ENCODE results near the gene BICD2. TPM values are rescaled to one million over a fixed set of nuclear protein-coding genes. Genes with fewer than 3 reads are reported as not detected.

Gene BICD2
- total and polyA plus RNA-seq, 2 experiments from 2014 or later, result 25.6 to 45.0 TPM

DNA sequence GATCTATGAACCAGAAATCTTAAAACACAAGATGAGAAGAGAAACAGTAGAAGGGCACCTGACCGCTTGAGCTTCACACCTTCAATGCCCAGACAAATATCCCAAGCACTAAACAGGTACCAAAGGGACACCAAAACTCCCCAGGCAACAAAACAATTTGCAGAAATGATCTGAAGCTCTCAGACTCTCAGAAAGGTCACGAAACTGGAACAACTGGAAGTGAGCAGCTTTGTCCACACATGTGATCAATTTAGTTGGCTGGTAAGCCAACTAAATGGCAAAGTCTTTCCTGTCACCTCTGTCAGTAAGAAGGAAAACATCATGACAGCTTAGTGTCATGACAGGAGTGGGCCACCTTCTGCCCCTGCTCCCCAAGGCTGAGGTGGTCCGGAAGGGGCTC, 98.8 kb downstream of the BICD2 start:
- TF ChIP-seq EZH2phosphoT487 (IDR thresholded peaks at IDR 0.05; ENCODE audit: insufficient read depth, low read depth) (no peak), EZH2 (IDR thresholded peaks at IDR 0.05; ENCODE audit: insufficient read depth, poor library complexity, severe bottlenecking) (no peak)
- Histone ChIP-seq H3K79me2 (ENCODE audit: insufficient read depth) (peaks cover 95% of the 10 kb centered on the region), H4K20me1 (ENCODE audit: insufficient read depth) (no peaks in the 10 kb centered on the region), H3K9me2 (ENCODE audit: insufficient read depth) (no peaks in the 10 kb centered on the region), H3K36me3 (ENCODE audit: low read depth) (0 out of 2 replicates have a peak, but pooled peaks cover 4% of the 10 kb centered on the region), H3K27me3 (replicated peaks; ENCODE audit: insufficient read depth) (no peaks in the 10 kb centered on the region), H3K9ac (peak overlapping the region; percentile 20), H3K9me3 (ENCODE audit: low read depth) (no peaks in the 10 kb centered on the region), H3K27ac (peak overlapping the region; percentile 56; the same call in 1 of the 2 replicates), H3F3A (ENCODE audit: insufficient read depth) (peaks cover 29% of the 10 kb centered on the region; the same call in 1 of the 2 replicates), H3K4me1 (ENCODE audit: insufficient read depth) (peaks cover 36% of the 10 kb centered on the region), H2AFZ (no peak overlapping the region), H3K4me3 (no peak overlapping the region), H3K4me2 (ENCODE audit: unreplicated experiment) (peak overlapping the region; percentile 13)
- in situ Hi-C loops (cut with MboI), result no loop called here
- DNase-seq, result no peak
- WGBS, 2 experiments (ENCODE audit: low coverage in 1 of 2, low lambda C conversion rate in 2 of 2, missing lambda C conversion rate in 2 of 2), result 48 to 49% methylated on average over 3 of the region's 3 CpGs

DNA sequence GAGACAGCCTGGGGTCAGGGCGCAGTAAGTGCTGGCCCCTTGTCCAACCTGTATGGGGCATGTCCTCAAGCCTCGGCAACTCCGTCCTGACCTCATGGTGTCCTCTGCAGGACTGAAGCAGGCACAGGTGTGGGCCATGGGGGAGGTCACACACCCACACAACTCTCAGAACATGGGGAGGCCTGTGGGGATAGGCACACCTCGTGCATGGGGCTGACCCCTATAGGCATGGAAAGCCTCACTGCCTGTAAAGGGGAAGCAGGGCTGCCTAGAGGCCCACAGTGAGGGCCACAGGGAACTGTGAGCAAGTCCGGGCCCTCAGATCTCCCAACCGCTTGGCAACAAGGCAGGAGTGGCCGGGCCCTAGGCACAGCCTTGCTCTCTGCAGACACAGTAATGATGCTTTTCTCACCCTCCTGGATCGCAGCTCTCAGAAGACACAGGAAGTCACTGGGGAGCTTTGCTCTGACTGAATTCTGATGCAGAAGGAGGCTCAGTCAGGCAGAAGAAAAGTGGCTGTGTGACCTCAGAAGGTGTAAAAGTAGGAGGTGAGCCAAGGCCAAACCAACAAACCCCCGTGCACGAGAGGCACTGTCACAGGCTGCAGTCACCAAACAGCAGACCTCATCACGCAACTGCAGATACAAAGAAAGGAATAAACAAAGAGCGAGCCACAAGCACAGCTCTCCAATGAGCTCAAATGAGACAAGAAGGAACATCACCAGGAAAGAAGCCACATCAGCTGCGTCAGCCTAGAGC, 100.1 kb downstream of the BICD2 start:
- DNase-seq, result peak; percentile 54
- H3K4me2 ChIP-seq (ENCODE audit: unreplicated experiment), result peak overlapping the region; percentile 13
- H2AFZ ChIP-seq, result no peak overlapping the region
- no peaks in the 10 kb centered on the region for H4K20me1 ChIP-seq (ENCODE audit: insufficient read depth)
- in situ Hi-C loops (cut with MboI), result no loop called here
- peak overlapping the region; percentile 20 for H3K9ac ChIP-seq
- H3K27ac ChIP-seq, result peak overlapping the region; percentile 56
- 0 out of 2 replicates have a peak, but pooled peaks cover 4% of the 10 kb centered on the region for H3K36me3 ChIP-seq (ENCODE audit: low read depth)
- TF ChIP-seq EZH2phosphoT487 (IDR thresholded peaks at IDR 0.05; ENCODE audit: insufficient read depth, low read depth) (no peak), EZH2 (IDR thresholded peaks at IDR 0.05; ENCODE audit: insufficient read depth, poor library complexity, severe bottlenecking) (no peak)
- peaks cover 100% of the 10 kb centered on the region for H3K79me2 ChIP-seq (ENCODE audit: insufficient read depth)
- 59 to 60% methylated on average over 13 of the region's 13 CpGs for WGBS, 2 experiments (ENCODE audit: low coverage in 1 of 2, low lambda C conversion rate in 2 of 2, missing lambda C conversion rate in 2 of 2)
- H3K4me1 ChIP-seq (ENCODE audit: insufficient read depth), result peaks cover 36% of the 10 kb centered on the region
- no peaks in the 10 kb centered on the region for H3K27me3 ChIP-seq (replicated peaks; ENCODE audit: insufficient read depth)
- H3K9me3 ChIP-seq (ENCODE audit: low read depth), result no peaks in the 10 kb centered on the region
- peaks cover 27% of the 10 kb centered on the region; the same call in 1 of the 2 replicates for H3F3A ChIP-seq (ENCODE audit: insufficient read depth)
- H3K9me2 ChIP-seq (ENCODE audit: insufficient read depth), result no peaks in the 10 kb centered on the region
- H3K4me3 ChIP-seq, result no peak overlapping the region

DNA sequence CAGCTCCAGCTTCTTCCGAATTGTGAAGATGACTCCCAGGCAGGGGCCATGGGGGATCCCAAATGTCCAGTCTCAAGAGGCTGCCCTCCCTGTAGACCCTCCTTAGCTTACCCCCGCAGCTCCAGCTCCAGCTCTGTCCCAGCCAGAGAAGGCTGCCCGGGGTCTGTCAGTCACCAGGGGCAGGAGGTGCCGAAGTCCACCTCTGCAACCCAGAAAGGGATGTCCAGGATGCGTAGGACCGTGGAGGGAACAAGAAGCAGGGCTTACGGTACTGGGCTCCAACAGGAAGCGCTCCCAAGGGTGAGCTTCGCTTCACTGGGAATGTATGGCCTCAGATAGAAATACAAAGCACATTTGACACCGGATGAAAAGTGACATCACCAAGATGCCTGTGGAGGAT, 100.7 kb downstream of the BICD2 start:
- peaks cover 21% of the 10 kb centered on the region; the same call in 1 of the 2 replicates for H3F3A ChIP-seq (ENCODE audit: insufficient read depth)
- in situ Hi-C loops (cut with MboI), result no loop called here

DNA sequence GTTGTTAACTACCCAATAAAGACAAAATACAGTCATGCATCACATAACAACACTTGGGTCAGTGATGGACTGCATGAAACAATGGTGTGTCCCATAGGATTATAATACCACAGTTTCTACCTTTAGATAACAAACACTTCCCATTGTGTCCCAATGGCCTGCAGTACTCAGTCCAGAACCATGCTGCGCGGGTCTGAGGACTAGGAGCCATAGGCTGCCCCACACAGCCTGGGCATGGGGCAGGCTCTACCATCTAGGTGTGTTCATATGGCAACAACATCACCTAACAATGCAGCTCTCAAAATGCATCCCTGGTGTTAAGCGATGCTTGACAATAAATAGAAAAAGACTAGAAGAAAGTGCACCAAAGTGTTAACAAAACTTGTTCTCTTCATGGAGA, 101.5 kb downstream of the BICD2 start:
- H2AFZ ChIP-seq, result no peak overlapping the region
- H3F3A ChIP-seq (ENCODE audit: insufficient read depth), result peaks cover 15% of the 10 kb centered on the region; the same call in 1 of the 2 replicates
- no peak for DNase-seq

More for the DNA sequence above, 100.7 kb downstream of the BICD2 start:
- peaks cover 36% of the 10 kb centered on the region for H3K4me1 ChIP-seq (ENCODE audit: insufficient read depth)
- no peak overlapping the region for H3K4me3 ChIP-seq
- H3K9me2 ChIP-seq (ENCODE audit: insufficient read depth), result no peaks in the 10 kb centered on the region
- no peak overlapping the region for H2AFZ ChIP-seq
- TF ChIP-seq EZH2phosphoT487 (IDR thresholded peaks at IDR 0.05; ENCODE audit: insufficient read depth, low read depth), result no peak
- no peak for TF ChIP-seq EZH2 (IDR thresholded peaks at IDR 0.05; ENCODE audit: insufficient read depth, poor library complexity, severe bottlenecking)
- no peak overlapping the region; the same call in 1 of the 2 replicates for H3K9ac ChIP-seq
- H3K79me2 ChIP-seq (ENCODE audit: insufficient read depth), result peaks cover 100% of the 10 kb centered on the region
- peak overlapping the region; percentile 56 for H3K27ac ChIP-seq
- no peaks in the 10 kb centered on the region for H3K27me3 ChIP-seq (replicated peaks; ENCODE audit: insufficient read depth)
- no peaks in the 10 kb centered on the region for H3K9me3 ChIP-seq (ENCODE audit: low read depth)
- no peaks in the 10 kb centered on the region for H4K20me1 ChIP-seq (ENCODE audit: insufficient read depth)
- 0 out of 2 replicates have a peak, but pooled peaks cover 4% of the 10 kb centered on the region for H3K36me3 ChIP-seq (ENCODE audit: low read depth)
- H3K4me2 ChIP-seq (ENCODE audit: unreplicated experiment), result peak overlapping the region; percentile 13
- WGBS, 2 experiments (ENCODE audit: low coverage in 1 of 2, low lambda C conversion rate in 2 of 2, missing lambda C conversion rate in 2 of 2), result 90 to 91% methylated on average over 10 of the region's 10 CpGs
- DNase-seq, result no peak

More for the DNA sequence above, 101.5 kb downstream of the BICD2 start:
- H3K27me3 ChIP-seq (replicated peaks; ENCODE audit: insufficient read depth), result no peaks in the 10 kb centered on the region
- H3K4me2 ChIP-seq (ENCODE audit: unreplicated experiment), result no peak overlapping the region
- in situ Hi-C loops (cut with MboI), result no loop called here
- no peak overlapping the region for H3K9ac ChIP-seq
- H3K27ac ChIP-seq, result no peak overlapping the region
- no peaks in the 10 kb centered on the region for H3K9me3 ChIP-seq (ENCODE audit: low read depth)
- H3K4me3 ChIP-seq, result no peak overlapping the region
- peaks cover 100% of the 10 kb centered on the region for H3K79me2 ChIP-seq (ENCODE audit: insufficient read depth)
- H3K36me3 ChIP-seq (ENCODE audit: low read depth), result peaks cover 4% of the 10 kb centered on the region; the same call in 1 of the 2 replicates
- H4K20me1 ChIP-seq (ENCODE audit: insufficient read depth), result no peaks in the 10 kb centered on the region
- 97 to 99% methylated on average over 3 of the region's 3 CpGs for WGBS, 2 experiments (ENCODE audit: low coverage in 1 of 2, low lambda C conversion rate in 2 of 2, missing lambda C conversion rate in 2 of 2)
- peaks cover 29% of the 10 kb centered on the region for H3K4me1 ChIP-seq (ENCODE audit: insufficient read depth)
- TF ChIP-seq EZH2phosphoT487 (IDR thresholded peaks at IDR 0.05; ENCODE audit: insufficient read depth, low read depth) (no peak), EZH2 (IDR thresholded peaks at IDR 0.05; ENCODE audit: insufficient read depth, poor library complexity, severe bottlenecking) (no peak)
- H3K9me2 ChIP-seq (ENCODE audit: insufficient read depth), result no peaks in the 10 kb centered on the region
